Prostate gland (tissue), 2 donors: ENCODE data around the gene FRMD4A.

Experiments used
- CTCF ChIP-seq, 4 experiments: fragments of 200-600 bp in 2 of 4; fragments of 450-650 bp in 2 of 4; sonication (generic) in 2 of 4; IDR thresholded peaks; 1 replicate in 3 of 4; 2 replicates in 1 of 4; pipeline ENCODE4 v1.5.1; 2016 to 2019; ENCODE audit warnings: antibody characterized with exemption in 4 of 4, mild to moderate bottlenecking in 2 of 4, moderate library complexity in 2 of 4
- POLR2A ChIP-seq: fragments of 450-650 bp; IDR thresholded peaks from one replicate; pipeline ENCODE4 v1.6.1; 2016; ENCODE audit warnings: antibody characterized with exemption, mild to moderate bottlenecking

- TF ChIP-seq CTCF (IDR thresholded peaks at IDR 0.05), result no peak
- no peak for TF ChIP-seq POLR2A
Measured at GRCh38 chr10:13852872-13853271, 477.9 kb downstream of the FRMD4A start.
